22Rv1 (cell line): ENCODE measurements around the gene TDP1.

Experiments
- H3K27ac ChIP-seq: fragments of 450-650 bp; 2 replicates; pipeline ENCODE4 v1.5.1; 2017
- CTCF ChIP-seq: fragments of 450-650 bp; IDR thresholded peaks from 2 replicates; pipeline ENCODE4 v1.5.1; 2017; ENCODE audit warnings: mild to moderate bottlenecking
- ZFX ChIP-seq: fragments of 450-650 bp; IDR thresholded peaks from 2 replicates; pipeline ENCODE4 v1.6.1; 2017; ENCODE audit warnings: antibody characterized with exemption, borderline replicate concordance

Gene TDP1

DNA sequence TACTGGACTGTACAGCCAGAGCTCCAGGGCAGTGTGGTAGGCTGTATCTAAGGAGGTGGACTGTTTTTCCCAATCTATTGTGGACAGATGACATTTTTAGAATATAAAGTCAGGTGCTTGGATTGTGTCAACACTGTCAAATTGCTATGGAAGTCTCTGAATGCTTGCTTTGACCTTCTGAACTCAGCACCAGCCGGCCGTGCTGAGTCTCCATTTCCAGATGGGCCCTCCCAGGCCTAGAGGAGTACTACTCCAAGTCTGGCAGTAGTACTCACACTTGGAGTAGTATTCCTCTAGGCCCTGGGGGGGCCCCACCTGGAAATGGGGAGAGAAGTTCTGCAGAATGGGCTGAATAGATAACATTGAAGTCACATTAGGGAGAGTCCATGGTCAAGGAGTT lies 89.9 kb downstream of the TDP1 start:
- TF ChIP-seq ZFX (no peak), CTCF (no peak)
- H3K27ac ChIP-seq = no peak overlapping the region

DNA sequence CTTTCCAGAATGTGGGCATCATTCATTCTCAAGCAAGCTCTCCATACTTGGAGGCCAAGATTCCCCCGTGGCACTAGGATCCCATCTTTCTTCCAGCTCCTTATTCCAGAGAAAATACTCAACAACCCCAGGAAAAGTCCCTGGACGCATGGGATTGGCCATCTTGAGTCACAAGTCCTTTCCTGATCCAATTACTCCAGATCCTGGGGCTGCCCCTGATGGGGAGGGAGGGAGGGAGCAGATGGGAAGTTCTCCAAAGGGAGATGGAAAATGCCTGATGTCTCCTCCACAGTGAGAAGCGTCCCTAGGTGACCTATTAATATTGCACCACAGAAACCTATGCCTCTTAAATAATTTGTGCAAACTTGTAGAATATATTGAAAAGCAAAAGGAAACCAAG lies 93.7 kb downstream of the TDP1 start:
- TF ChIP-seq CTCF = no peak
- TF ChIP-seq ZFX = no peak
- no peak overlapping the region for H3K27ac ChIP-seq

- H3K27ac ChIP-seq = no peak overlapping the region
- TF ChIP-seq ZFX (no peak), CTCF (no peak)
These were observed 94.5 kb downstream of the TDP1 start for GRCh38 chr14:90050271-90050670.

- no peak overlapping the region for H3K27ac ChIP-seq
- TF ChIP-seq CTCF (no peak), ZFX (no peak)
These were observed 97.3 kb downstream of the TDP1 start for GRCh38 chr14:90053044-90053443.

GRCh38 chr14:90054803-90055202 lies 99.1 kb downstream of the TDP1 start:
- H3K27ac ChIP-seq = no peak overlapping the region
- TF ChIP-seq CTCF = no peak
- TF ChIP-seq ZFX = no peak

GRCh38 chr14:90056826-90057225 lies 101.1 kb downstream of the TDP1 start:
- TF ChIP-seq ZFX = no peak
- TF ChIP-seq CTCF = no peak
- no peak overlapping the region for H3K27ac ChIP-seq

GRCh38 chr14:90058876-90059458 lies 103.2 kb downstream of the TDP1 start:
- TF ChIP-seq CTCF = no peak
- TF ChIP-seq ZFX = no peak
- no peak overlapping the region for H3K27ac ChIP-seq
